ENCODE measurements around the gene PALLD.

PALLD gene

DNA sequence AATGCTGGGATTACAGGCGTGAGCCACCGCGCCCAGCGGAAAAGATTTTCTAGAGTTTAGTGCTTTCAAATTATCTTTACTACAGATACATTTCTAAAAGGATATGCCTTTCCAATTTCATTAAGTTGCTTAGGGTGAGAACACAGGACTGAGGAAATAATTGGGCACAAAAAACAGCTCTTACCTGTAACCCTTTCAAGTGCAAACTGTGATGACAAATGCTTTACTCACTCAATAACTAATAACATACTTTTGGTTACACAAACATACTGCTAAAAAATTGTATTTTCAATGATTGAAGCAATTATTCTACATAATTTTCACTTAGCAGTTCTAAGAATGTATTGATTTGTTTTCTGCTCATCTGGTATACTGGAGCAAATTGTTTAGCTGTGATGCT lies 40.2 kb downstream of the PALLD start:
- H3K4me3 ChIP-seq (ENCODE audit: low read length) = no peak overlapping the region
- no peak for DNase-seq (ENCODE audit: low read depth)
- TF ChIP-seq, protein P1, sequence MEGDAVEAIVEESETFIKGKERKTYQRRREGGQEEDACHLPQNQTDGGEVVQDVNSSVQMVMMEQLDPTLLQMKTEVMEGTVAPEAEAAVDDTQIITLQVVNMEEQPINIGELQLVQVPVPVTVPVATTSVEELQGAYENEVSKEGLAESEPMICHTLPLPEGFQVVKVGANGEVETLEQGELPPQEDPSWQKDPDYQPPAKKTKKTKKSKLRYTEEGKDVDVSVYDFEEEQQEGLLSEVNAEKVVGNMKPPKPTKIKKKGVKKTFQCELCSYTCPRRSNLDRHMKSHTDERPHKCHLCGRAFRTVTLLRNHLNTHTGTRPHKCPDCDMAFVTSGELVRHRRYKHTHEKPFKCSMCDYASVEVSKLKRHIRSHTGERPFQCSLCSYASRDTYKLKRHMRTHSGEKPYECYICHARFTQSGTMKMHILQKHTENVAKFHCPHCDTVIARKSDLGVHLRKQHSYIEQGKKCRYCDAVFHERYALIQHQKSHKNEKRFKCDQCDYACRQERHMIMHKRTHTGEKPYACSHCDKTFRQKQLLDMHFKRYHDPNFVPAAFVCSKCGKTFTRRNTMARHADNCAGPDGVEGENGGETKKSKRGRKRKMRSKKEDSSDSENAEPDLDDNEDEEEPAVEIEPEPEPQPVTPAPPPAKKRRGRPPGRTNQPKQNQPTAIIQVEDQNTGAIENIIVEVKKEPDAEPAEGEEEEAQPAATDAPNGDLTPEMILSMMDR (conservative IDR thresholded peaks at IDR 0.05; ENCODE audit: low read depth, low read length) = no peak

DNA sequence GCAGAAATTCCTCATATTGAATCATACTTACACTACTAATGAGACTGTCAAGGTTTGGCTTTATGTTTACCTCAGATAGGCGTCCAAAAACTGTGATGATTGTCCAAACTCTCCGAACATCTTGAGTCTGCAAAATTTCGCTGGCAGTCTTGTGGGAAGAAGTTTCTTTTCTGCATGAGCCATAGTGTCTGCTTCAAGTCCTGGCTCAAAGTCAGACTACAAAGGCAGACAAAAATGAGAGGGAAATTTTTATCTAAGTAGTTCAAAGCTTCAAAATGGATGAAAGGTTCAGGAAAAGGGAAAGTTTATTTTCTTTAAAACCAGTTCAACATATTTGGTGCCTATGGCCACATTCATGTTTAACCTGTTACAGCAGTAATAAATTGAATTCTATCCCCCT lies 40.7 kb downstream of the PALLD start:
- H3K4me3 ChIP-seq (ENCODE audit: low read length) = no peak overlapping the region
- TF ChIP-seq, protein P1 (conservative IDR thresholded peaks at IDR 0.05; ENCODE audit: low read depth, low read length) = no peak
- no peak for DNase-seq (ENCODE audit: low read depth)

DNA sequence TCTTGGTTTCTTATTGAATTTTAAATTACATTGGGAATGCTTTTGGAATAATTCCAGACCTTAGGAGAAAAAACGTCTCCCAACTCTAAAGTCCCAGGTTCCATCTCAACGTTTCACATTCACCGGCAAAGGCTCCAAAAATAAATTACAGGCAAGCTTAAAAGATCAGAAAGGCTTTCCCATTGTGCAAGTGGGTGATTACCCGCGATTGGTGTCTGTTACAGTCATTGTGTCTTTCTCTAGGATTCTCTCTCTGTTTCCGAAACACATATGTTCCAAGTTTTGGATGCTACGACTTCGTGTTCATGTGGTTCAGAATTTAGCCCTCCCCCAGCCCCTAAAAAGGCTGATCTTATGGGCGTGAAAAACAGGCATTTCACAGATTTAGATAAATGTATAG lies 41.8 kb downstream of the PALLD start:
- no peak for DNase-seq (ENCODE audit: low read depth)
- TF ChIP-seq, protein P1 (conservative IDR thresholded peaks at IDR 0.05; ENCODE audit: low read depth, low read length) = no peak
- H3K4me3 ChIP-seq (ENCODE audit: low read length) = no peak overlapping the region

DNA sequence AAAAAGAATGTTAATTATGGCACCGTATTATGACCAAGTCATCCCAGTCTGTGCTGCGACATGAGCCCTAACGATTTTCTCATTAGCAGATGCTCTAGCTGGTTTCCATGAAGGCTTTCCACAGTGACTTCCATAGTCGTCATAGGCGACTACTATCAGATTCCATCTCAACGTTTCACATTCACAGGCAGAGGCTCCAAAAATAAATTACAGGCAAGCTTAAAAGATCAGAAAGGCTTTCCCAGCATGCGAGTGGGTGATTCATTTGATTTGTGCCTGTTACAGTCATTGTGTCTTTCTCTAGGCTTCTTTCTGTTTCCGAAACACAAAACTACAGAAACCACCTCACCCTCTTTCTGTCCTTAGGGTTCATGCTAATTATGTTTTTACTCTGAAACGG lies 43.2 kb downstream of the PALLD start:
- DNase-seq (ENCODE audit: low read depth) = peak; percentile 67
- TF ChIP-seq, protein P1 (conservative IDR thresholded peaks at IDR 0.05; ENCODE audit: low read depth, low read length) = no peak
- peak overlapping the region; percentile 21 for H3K4me3 ChIP-seq (ENCODE audit: low read length)

DNA sequence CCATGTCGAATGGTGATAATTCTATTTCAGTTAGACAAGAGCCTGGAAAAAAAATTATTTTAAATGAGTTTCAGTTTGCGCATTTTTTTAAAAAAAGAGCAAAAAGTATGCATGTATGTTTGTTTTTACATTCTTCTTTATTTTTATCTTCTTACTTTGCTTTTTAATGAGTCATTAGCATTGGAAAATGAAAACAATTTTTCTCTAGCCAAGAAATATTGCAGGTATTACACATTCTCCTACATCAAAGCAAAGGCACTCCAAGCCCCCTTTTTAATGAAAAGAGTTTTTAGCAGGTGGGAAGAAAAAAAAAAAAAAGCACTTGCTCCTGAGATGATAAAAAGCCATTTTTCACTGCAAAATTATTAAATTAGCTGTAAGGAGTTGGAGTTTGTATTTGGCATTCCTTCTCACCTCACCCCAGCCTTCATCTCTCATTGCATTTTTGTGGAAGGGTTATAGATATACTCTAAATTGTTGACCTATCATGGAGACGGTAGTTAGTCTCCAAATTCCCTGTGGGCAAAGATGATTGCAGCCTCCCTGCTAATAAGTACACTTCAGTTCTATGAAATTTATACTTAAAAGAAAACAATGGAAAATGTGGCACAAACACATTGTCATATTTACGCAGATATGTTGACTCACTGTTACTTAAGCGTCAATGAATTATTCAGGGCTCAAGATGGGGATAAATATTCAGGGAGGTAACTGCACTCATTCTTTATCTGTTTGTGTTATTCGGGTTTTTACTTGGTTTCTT lies 43.8 kb downstream of the PALLD start:
- no peak for DNase-seq (ENCODE audit: low read depth)
- TF ChIP-seq, protein P1 (conservative IDR thresholded peaks at IDR 0.05; ENCODE audit: low read depth, low read length) = no peak
- H3K4me3 ChIP-seq (ENCODE audit: low read length) = peak overlapping the region; percentile 21

DNA sequence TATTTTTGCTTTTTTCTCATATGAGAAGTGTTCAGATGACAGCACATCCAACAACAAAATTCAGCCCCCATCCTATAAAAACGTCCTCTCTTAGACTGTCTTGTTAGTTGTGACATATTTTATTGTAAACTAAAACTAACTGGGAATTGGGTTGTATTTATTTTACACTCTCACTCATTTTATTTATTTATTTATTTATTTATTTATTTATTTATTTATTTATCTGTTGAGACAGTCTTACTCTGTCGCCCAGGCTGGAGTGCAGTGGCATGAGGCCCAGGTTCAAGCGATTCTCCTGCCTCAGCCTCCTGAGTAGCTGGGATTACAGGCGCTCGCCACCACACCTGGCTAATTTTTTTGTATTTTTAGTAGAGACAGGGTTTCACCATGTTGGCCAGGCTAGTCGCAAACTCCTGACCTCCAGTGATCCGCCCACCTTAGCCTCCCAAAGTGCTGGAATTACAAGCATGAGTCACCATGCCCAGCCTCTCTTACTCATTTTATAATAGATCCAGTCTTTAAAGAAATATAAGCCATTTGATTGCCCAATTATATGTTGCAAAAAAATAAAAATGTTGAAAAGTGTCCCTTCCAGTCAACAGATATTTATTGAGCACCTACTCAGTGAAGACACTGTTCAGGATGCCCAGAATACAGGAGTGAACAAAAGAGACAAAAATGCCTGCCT lies 44.6 kb downstream of the PALLD start:
- no peak for DNase-seq (ENCODE audit: low read depth)
- TF ChIP-seq, protein P1 (conservative IDR thresholded peaks at IDR 0.05; ENCODE audit: low read depth, low read length) = no peak
- H3K4me3 ChIP-seq (ENCODE audit: low read length) = no peak overlapping the region

DNA sequence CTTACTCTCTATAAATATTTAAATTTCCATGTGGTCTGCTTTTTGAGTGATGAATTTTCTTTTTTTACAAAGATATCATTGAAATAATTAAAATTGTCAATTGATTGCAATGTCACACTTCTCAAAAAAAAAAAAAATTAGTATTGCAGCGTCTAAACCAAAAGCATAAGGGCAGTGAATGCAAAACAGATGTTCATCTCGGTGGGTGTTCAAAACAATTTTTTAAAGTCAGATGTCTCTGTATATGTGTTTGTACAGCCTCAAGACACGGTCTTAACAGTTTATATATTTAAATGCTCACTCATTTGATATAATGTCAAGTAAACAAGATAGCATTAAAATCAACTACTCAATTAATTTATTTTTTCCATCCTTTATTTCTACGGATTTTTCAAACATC lies 52.3 kb downstream of the PALLD start:
- TF ChIP-seq, protein P1 (conservative IDR thresholded peaks at IDR 0.05; ENCODE audit: low read depth, low read length) = no peak
- no peak overlapping the region for H3K4me3 ChIP-seq (ENCODE audit: low read length)
- DNase-seq (ENCODE audit: low read depth) = no peak

Data from retinal pigment epithelial cell (primary cell).